ENCODE measurements around the gene SLC8B1. TPM values are rescaled to one million over a fixed set of nuclear protein-coding genes. Genes with fewer than 3 reads are reported as not detected.

Gene SLC8B1
- total RNA-seq, 1 experiment from 2014 or later = 30.9 TPM

DNA sequence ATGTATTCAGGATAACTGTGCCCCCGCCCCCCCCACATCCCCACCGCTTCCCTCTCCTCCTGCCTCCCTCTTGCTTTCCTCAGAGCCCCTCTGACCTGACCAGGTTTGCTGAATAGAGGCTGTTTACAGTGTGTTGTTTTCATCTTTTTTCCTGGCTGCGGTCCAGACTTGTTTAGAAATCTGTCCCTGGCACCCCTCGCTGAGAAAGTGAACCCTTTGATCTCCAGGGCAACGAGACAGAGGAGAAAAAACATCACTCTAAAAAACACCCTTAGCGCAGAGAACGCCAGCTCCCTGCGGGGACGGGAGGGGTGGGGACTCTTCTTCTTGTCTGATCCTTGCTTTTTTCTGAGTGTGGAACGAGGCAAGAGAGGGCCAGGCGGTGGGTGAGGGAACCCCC is 46.3 kb upstream of the SLC8B1 start:
- no peaks in the 10 kb centered on the region for H3K79me2 ChIP-seq (ENCODE audit: insufficient read depth, low read length)
- DNase-seq (ENCODE audit: low read depth, low spot score) (no peak), ATAC-seq (no peak)
- intact Hi-C loops (cut with micrococcal nuclease) = no loop called here
- H3K27me3 ChIP-seq (ENCODE audit: insufficient read depth, low read length) = no peaks in the 10 kb centered on the region
- no peak for TF ChIP-seq EZH2phosphoT487 (IDR thresholded peaks at IDR 0.05; ENCODE audit: borderline replicate concordance)
- no peak for TF ChIP-seq YY1 (IDR thresholded peaks at IDR 0.05; ENCODE audit: extremely low read depth, insufficient replicate concordance, low read depth, low read length)
- no peak for TF ChIP-seq ZFX (IDR thresholded peaks at IDR 0.05)
- TF ChIP-seq, protein P1, sequence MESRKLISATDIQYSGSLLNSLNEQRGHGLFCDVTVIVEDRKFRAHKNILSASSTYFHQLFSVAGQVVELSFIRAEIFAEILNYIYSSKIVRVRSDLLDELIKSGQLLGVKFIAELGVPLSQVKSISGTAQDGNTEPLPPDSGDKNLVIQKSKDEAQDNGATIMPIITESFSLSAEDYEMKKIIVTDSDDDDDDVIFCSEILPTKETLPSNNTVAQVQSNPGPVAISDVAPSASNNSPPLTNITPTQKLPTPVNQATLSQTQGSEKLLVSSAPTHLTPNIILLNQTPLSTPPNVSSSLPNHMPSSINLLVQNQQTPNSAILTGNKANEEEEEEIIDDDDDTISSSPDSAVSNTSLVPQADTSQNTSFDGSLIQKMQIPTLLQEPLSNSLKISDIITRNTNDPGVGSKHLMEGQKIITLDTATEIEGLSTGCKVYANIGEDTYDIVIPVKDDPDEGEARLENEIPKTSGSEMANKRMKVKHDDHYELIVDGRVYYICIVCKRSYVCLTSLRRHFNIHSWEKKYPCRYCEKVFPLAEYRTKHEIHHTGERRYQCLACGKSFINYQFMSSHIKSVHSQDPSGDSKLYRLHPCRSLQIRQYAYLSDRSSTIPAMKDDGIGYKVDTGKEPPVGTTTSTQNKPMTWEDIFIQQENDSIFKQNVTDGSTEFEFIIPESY (IDR thresholded peaks at IDR 0.05; ENCODE audit: extremely low read depth, insufficient replicate concordance, low read length) = no peak
- TF ChIP-seq FOSL1 (IDR thresholded peaks at IDR 0.05; ENCODE audit: low read depth) = no peak
- TF ChIP-seq SP1 (IDR thresholded peaks at IDR 0.05; ENCODE audit: low read depth) = no peak
- TF ChIP-seq EGR1 (IDR thresholded peaks at IDR 0.05; ENCODE audit: low read depth) = no peak
- no peak for TF ChIP-seq RAD21 (IDR thresholded peaks at IDR 0.05; ENCODE audit: low read depth)
- no peak for TF ChIP-seq POLR2AphosphoS5 (IDR thresholded peaks at IDR 0.05; ENCODE audit: low read depth, low read length)
- no peaks in the 10 kb centered on the region for H4K20me1 ChIP-seq (ENCODE audit: insufficient read depth)
- H3K27ac ChIP-seq (ENCODE audit: low read depth, low read length) = no peak overlapping the region
- ChIA-PET CTCF (no interaction called here), RAD21 (ENCODE audit: low non-redundant PET in 1 of 2, low total read pairs in 2 of 2, uncharacterized antibody in 2 of 2, unreplicated experiment in 2 of 2) (no interaction called here), POLR2A (no interaction called here)
- no peaks in the 10 kb centered on the region for H3K4me1 ChIP-seq (ENCODE audit: control insufficient read depth in 1 of 2, insufficient read depth in 2 of 2, low read length in 2 of 2)
- H3K9me2 ChIP-seq (ENCODE audit: insufficient read depth) = no peaks in the 10 kb centered on the region
- no TSS peak for BruUV-seq (replicated peaks)
- H2AFZ ChIP-seq (ENCODE audit: low read depth, low read length, poor library complexity, severe bottlenecking) = no peak overlapping the region
- no peak overlapping the region for H3K4me2 ChIP-seq (ENCODE audit: low read length)
- no peak overlapping the region for H3K4me3 ChIP-seq (replicated peaks in 1 of 2; ENCODE audit: low read depth in 1 of 2, low read length in 2 of 2)
- peaks cover 5 to 10% of the 10 kb centered on the region in 2 experiments; a peak in 3 of 4 replicates for H3K36me3 ChIP-seq (ENCODE audit: control insufficient read depth in 1 of 2, insufficient read depth in 2 of 2, low read length in 2 of 2)
- no peak overlapping the region for H3K9ac ChIP-seq (ENCODE audit: low read length)
- H3K9me3 ChIP-seq (ENCODE audit: control insufficient read depth in 1 of 2, insufficient read depth in 1 of 2, low read depth in 1 of 2, low read length in 2 of 2) = no peaks in the 10 kb centered on the region

DNA sequence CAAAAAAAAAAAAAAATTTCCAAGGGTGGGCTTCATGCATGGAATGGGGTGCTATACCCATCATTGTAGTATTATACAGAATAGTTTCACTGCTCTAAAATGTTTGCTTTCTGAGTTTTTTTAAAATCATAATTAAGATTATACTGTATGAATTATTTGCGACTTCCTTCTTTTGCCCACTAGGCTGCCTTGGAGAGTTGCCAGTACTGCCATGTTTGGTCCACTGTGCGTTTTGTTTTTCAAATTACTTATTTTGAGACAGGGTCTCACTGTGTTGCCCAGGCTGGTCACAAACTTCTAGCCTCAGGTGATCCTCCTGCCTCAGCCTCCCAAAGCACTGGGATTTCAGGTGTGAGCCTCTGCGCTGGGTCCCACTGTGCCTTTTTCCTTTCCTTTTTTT is 43.4 kb upstream of the SLC8B1 start:
- Histone ChIP-seq H2AFZ (ENCODE audit: low read depth, low read length, poor library complexity, severe bottlenecking) (no peak overlapping the region), H3K36me3 (ENCODE audit: control insufficient read depth in 1 of 2, insufficient read depth in 2 of 2, low read length in 2 of 2) (peaks cover 8 to 16% of the 10 kb centered on the region in 2 experiments), H3K9me3 (ENCODE audit: control insufficient read depth in 1 of 2, insufficient read depth in 1 of 2, low read depth in 1 of 2, low read length in 2 of 2) (no peaks in the 10 kb centered on the region), H3K4me2 (ENCODE audit: low read length) (no peak overlapping the region), H4K20me1 (ENCODE audit: insufficient read depth) (no peaks in the 10 kb centered on the region), H3K9me2 (ENCODE audit: insufficient read depth) (no peaks in the 10 kb centered on the region), H3K4me1 (ENCODE audit: control insufficient read depth in 1 of 2, insufficient read depth in 2 of 2, low read length in 2 of 2) (no peaks in the 10 kb centered on the region), H3K9ac (ENCODE audit: low read length) (no peak overlapping the region), H3K27me3 (ENCODE audit: insufficient read depth, low read length) (no peaks in the 10 kb centered on the region), H3K4me3 (replicated peaks in 1 of 2; ENCODE audit: low read depth in 1 of 2, low read length in 2 of 2) (no peak overlapping the region), H3K27ac (ENCODE audit: low read depth, low read length) (no peak overlapping the region), H3K79me2 (ENCODE audit: insufficient read depth, low read length) (no peaks in the 10 kb centered on the region)
- POLR2A ChIA-PET = no interaction called here
- TF ChIP-seq EZH2phosphoT487 (IDR thresholded peaks at IDR 0.05; ENCODE audit: borderline replicate concordance) = no peak
- TF ChIP-seq ZNF274 (IDR thresholded peaks at IDR 0.05; ENCODE audit: low read depth, low read length) = no peak
- no peak for TF ChIP-seq TCF7L2 (IDR thresholded peaks at IDR 0.05; ENCODE audit: borderline replicate concordance, extremely low read depth, insufficient read depth, insufficient read length)
- TF ChIP-seq, protein P2, sequence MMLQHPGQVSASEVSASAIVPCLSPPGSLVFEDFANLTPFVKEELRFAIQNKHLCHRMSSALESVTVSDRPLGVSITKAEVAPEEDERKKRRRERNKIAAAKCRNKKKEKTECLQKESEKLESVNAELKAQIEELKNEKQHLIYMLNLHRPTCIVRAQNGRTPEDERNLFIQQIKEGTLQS (IDR thresholded peaks at IDR 0.05) = no peak
- TF ChIP-seq EGR1 (IDR thresholded peaks at IDR 0.05; ENCODE audit: low read depth) = no peak
- TF ChIP-seq, protein P3, sequence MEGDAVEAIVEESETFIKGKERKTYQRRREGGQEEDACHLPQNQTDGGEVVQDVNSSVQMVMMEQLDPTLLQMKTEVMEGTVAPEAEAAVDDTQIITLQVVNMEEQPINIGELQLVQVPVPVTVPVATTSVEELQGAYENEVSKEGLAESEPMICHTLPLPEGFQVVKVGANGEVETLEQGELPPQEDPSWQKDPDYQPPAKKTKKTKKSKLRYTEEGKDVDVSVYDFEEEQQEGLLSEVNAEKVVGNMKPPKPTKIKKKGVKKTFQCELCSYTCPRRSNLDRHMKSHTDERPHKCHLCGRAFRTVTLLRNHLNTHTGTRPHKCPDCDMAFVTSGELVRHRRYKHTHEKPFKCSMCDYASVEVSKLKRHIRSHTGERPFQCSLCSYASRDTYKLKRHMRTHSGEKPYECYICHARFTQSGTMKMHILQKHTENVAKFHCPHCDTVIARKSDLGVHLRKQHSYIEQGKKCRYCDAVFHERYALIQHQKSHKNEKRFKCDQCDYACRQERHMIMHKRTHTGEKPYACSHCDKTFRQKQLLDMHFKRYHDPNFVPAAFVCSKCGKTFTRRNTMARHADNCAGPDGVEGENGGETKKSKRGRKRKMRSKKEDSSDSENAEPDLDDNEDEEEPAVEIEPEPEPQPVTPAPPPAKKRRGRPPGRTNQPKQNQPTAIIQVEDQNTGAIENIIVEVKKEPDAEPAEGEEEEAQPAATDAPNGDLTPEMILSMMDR (IDR thresholded peaks at IDR 0.05 in 2 of 3, conservative IDR thresholded peaks at IDR 0.05 in 1 of 3; ENCODE audit: borderline replicate concordance in 1 of 3, insufficient read depth in 1 of 3, low read depth in 2 of 3, low read length in 2 of 3) = peak in 2 of 3 experiments; percentile 5 to 19; a peak in 2 of 6 replicates
- no peak for TF ChIP-seq SP1 (IDR thresholded peaks at IDR 0.05; ENCODE audit: low read depth)
- no peak for TF ChIP-seq FOSL1 (IDR thresholded peaks at IDR 0.05; ENCODE audit: low read depth)
- no peak for ATAC-seq
- CTCF ChIA-PET = interaction anchor here (0.7 kb wide), 1 partner anchor 20 kb away, joined by 5 read pairs; the partner anchor contains the start of gene PLBD2
- DNase-seq (ENCODE audit: low read depth, low spot score) = no peak
- RAD21 ChIA-PET (ENCODE audit: low non-redundant PET in 1 of 2, low total read pairs in 2 of 2, uncharacterized antibody in 2 of 2, unreplicated experiment in 2 of 2) = no interaction called here
- no TSS peak for BruUV-seq (replicated peaks)
- intact Hi-C loops (cut with micrococcal nuclease) = no loop called here
